Fibroblast of lung (primary cell): ENCODE measurements around the gene CRYBB1. TPM values are rescaled to one million over a fixed set of nuclear protein-coding genes. Genes with fewer than 3 reads are reported as not detected.

ENCODE experiments used
- DNase-seq, 2 donors: peaks; one replicate each; pipeline versions ENCODE4 v3.0.0 to v3.0.0-alpha.2; 2010; ENCODE audit warnings: low read depth in 2 of 2
- H2AFZ ChIP-seq: 2 replicates; pipeline ENCODE4 v1.5.1; 2012; ENCODE audit warnings: low read length, control low read depth, inconsistent platforms
- H3K27ac ChIP-seq: 2 replicates; pipeline ENCODE4 v1.5.1; 2011; ENCODE audit warnings: low read length, control low read depth; ENCODE audit not compliant: insufficient read depth
- H3K27me3 ChIP-seq: 2 replicates; pipeline ENCODE4 v1.5.1; 2011; ENCODE audit warnings: mild to moderate bottlenecking, low read length; ENCODE audit not compliant: control insufficient read depth, insufficient read depth
- H3K36me3 ChIP-seq: 2 replicates; pipeline ENCODE4 v1.5.1; 2011; ENCODE audit warnings: low read length; ENCODE audit not compliant: control insufficient read depth, insufficient read depth
- H3K4me1 ChIP-seq: 2 replicates; pipeline ENCODE4 v1.5.1; 2011; ENCODE audit warnings: low read length; ENCODE audit not compliant: control insufficient read depth, insufficient read depth; ENCODE audit errors: extremely low read depth
- H3K4me2 ChIP-seq: 2 replicates; pipeline ENCODE4 v1.5.1; 2011; ENCODE audit warnings: low read length, control low read depth; ENCODE audit not compliant: insufficient read depth; ENCODE audit errors: extremely low read depth
- H3K4me3 ChIP-seq, 4 experiments: fragments of 200-600 bp in 1 of 4; sonication (generic) in 1 of 4; replicated peaks in 1 of 4; 2 replicates each; pipeline ENCODE4 v1.5.1; 2011 to 2016; ENCODE audit warnings: low read length in 4 of 4, low read depth in 3 of 4, mild to moderate bottlenecking in 3 of 4, control low read depth in 2 of 4, inconsistent platforms in 1 of 4, mixed read lengths in 1 of 4; ENCODE audit not compliant: insufficient read depth in 1 of 4; ENCODE audit errors: control extremely low read depth in 1 of 4
- H3K79me2 ChIP-seq: 2 replicates; pipeline ENCODE4 v1.5.1; 2012; ENCODE audit warnings: mild to moderate bottlenecking, low read length, inconsistent platforms; ENCODE audit not compliant: control insufficient read depth, insufficient read depth
- H3K9ac ChIP-seq: 2 replicates; pipeline ENCODE4 v1.5.1; 2011; ENCODE audit warnings: mild to moderate bottlenecking, low read length, control low read depth; ENCODE audit not compliant: insufficient read depth
- H3K9me3 ChIP-seq: 2 replicates; pipeline ENCODE4 v1.5.1; 2012; ENCODE audit warnings: low read depth, low read length; ENCODE audit not compliant: control insufficient read depth, insufficient read depth
- H4K20me1 ChIP-seq: 2 replicates; pipeline ENCODE4 v1.5.1; 2011; ENCODE audit warnings: low read length; ENCODE audit not compliant: control insufficient read depth, insufficient read depth; ENCODE audit errors: extremely low read depth
- EZH2 ChIP-seq: IDR thresholded peaks from 2 replicates; pipeline ENCODE4 v1.5.1; 2012; ENCODE audit warnings: low read length, control low read depth, mild to moderate bottlenecking; ENCODE audit errors: missing control alignments
- polyA plus RNA-seq, 2 donors: library from polyadenylated mRNA; depleted of rRNA in 1 of 2; stranded (reverse) in 1 of 2; unstranded in 1 of 2; fragments of >200 nt; gene quantifications; 2 replicates each; pipeline ENCODE4 v1.2.1, GENCODE V29; 2011 to 2012; ENCODE audit warnings: missing spikeins in 1 of 2
- total RNA-seq: library from RNA; depleted of rRNA; stranded (reverse); fragments of >200 nt; gene quantifications from 2 replicates; pipeline ENCODE4 v1.2.1, GENCODE V29; 2014
- TF ChIP-seq, protein P1 (sequence below), 2 donors: IDR thresholded peaks in 1 of 2; conservative IDR thresholded peaks in 1 of 2; 1 replicate in 1 of 2; 2 replicates in 1 of 2; pipeline ENCODE4 v1.5.1; 2011 to 2012; ENCODE audit warnings: low read length in 2 of 2, control low read depth in 1 of 2, inconsistent platforms in 1 of 2, low read depth in 1 of 2, mild to moderate bottlenecking in 1 of 2

Gene CRYBB1
- total and polyA plus RNA-seq, 2 donors (not counting 1 experiment from before 2014, with no cell fraction given), result not detected

DNA sequence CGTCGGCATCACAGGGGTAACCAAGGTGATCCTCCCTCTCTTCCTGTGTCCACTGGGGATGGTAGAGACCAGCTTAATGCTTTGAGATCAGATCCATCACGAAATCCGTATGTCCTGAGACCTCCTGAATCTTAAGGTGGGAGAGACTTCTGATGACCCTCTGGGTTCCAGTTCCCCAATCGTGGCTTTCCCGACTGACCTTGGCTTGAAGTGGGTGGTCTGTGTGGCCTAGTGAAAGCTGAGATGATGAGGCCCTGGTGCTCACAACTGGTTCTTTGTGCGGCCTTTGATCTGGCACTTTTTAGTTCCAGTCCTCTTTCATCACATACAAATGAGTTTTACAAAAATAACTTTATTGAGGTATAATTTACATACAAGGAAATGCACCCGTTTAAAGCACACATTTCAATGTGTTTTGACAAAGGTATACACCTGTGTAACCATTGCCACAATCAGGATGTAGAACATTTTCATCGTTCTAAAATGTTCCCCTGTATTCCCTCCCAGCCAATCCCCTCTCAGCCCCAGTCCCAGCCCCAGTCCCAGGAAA is 45.6 kb upstream of the CRYBB1 start:
- Histone ChIP-seq H3K4me1 (peaks cover 8% of the 10 kb centered on the region), H3K9me3 (no peaks in the 10 kb centered on the region), H3K4me3 (no peak overlapping the region), H4K20me1 (no peaks in the 10 kb centered on the region), H3K27ac (no peak overlapping the region), H3K27me3 (peaks cover 2% of the 10 kb centered on the region), H3K9ac (no peak overlapping the region), H3K4me2 (no peak overlapping the region), H3K79me2 (no peaks in the 10 kb centered on the region), H2AFZ (no peak overlapping the region), H3K36me3 (no peaks in the 10 kb centered on the region)
- TF ChIP-seq EZH2, result no peak
- TF ChIP-seq, protein P1, sequence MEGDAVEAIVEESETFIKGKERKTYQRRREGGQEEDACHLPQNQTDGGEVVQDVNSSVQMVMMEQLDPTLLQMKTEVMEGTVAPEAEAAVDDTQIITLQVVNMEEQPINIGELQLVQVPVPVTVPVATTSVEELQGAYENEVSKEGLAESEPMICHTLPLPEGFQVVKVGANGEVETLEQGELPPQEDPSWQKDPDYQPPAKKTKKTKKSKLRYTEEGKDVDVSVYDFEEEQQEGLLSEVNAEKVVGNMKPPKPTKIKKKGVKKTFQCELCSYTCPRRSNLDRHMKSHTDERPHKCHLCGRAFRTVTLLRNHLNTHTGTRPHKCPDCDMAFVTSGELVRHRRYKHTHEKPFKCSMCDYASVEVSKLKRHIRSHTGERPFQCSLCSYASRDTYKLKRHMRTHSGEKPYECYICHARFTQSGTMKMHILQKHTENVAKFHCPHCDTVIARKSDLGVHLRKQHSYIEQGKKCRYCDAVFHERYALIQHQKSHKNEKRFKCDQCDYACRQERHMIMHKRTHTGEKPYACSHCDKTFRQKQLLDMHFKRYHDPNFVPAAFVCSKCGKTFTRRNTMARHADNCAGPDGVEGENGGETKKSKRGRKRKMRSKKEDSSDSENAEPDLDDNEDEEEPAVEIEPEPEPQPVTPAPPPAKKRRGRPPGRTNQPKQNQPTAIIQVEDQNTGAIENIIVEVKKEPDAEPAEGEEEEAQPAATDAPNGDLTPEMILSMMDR (conservative IDR thresholded peaks at IDR 0.05 in 1 of 2, IDR thresholded peaks at IDR 0.05 in 1 of 2; ENCODE audit: low read depth in 1 of 2, low read length in 2 of 2), result no peak
- no peak for DNase-seq

DNA sequence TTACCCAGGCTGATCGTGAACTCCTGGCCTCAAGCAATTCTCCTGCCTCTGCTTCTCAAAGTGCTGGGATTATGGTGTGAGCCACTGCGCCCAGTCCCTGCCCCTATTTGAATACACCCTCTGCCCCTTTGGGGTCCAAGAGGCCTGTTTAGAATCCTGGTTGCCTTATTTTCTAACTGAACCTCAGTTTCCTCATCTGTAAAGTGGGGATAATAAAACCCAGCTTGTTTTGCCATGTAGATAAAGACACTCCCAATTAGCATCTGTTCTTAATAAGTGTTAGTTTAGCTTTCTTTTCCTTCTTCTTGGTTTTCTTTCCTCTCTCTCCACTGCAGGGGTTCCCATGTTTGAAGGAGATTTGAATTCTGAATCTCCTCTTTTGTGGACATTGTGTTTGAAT is 44.3 kb upstream of the CRYBB1 start:
- H3K4me1 ChIP-seq, result peaks cover 12% of the 10 kb centered on the region
- no peaks in the 10 kb centered on the region for H3K9me3 ChIP-seq
- no peak overlapping the region for H2AFZ ChIP-seq
- no peak overlapping the region for H3K4me2 ChIP-seq
- H3K79me2 ChIP-seq, result no peaks in the 10 kb centered on the region
- DNase-seq, result no peak
- H3K27me3 ChIP-seq, result peaks cover 9% of the 10 kb centered on the region
- H4K20me1 ChIP-seq, result no peaks in the 10 kb centered on the region
- no peak overlapping the region for H3K9ac ChIP-seq
- H3K4me3 ChIP-seq, result no peak overlapping the region
- no peaks in the 10 kb centered on the region for H3K36me3 ChIP-seq
- TF ChIP-seq, protein P1 (conservative IDR thresholded peaks at IDR 0.05 in 1 of 2, IDR thresholded peaks at IDR 0.05 in 1 of 2; ENCODE audit: low read depth in 1 of 2, low read length in 2 of 2), result no peak
- TF ChIP-seq EZH2, result no peak
- H3K27ac ChIP-seq, result no peak overlapping the region

DNA sequence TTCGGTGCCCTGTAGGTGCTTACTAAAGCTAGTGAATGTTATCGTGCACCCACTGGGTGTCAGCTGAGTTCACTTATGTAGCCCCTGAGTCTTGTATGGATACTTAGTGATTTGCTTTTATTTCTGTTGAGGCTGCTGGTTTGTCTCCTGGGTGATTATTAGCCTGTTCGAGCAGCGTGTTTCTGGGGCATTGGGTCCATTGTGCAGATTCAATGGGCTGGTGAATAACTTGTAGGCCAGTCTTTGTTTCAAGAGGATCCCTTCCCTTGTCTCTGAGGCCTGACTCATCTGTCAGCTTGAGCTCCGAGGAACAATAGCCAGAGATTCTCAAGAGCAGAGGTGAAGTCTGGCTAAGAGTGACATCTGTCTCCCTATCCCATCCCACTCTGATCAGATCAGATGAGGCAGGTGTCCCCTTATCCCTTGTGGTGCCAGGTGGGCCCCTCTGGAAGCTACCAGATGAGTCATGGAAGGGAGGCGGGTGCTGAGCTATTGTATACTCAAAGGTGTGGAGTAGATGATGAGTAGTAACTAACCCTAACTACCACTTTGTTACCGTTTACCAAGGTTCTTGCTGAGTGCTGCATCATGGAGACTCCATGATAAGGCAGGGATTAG is 43.2 kb upstream of the CRYBB1 start:
- DNase-seq, result peak in 1 of 2 donors; percentile 25

More for the DNA sequence above, 43.2 kb upstream of the CRYBB1 start:
- Histone ChIP-seq H3K36me3 (no peaks in the 10 kb centered on the region), H3K27me3 (peaks cover 16% of the 10 kb centered on the region), H3K4me2 (no peak overlapping the region), H3K4me3 (no peak overlapping the region), H3K79me2 (no peaks in the 10 kb centered on the region), H3K9me3 (no peaks in the 10 kb centered on the region), H4K20me1 (no peaks in the 10 kb centered on the region), H2AFZ (no peak overlapping the region), H3K9ac (no peak overlapping the region), H3K4me1 (peaks cover 12% of the 10 kb centered on the region), H3K27ac (no peak overlapping the region)
- no peak for TF ChIP-seq EZH2
- TF ChIP-seq, protein P1 (conservative IDR thresholded peaks at IDR 0.05 in 1 of 2, IDR thresholded peaks at IDR 0.05 in 1 of 2; ENCODE audit: low read depth in 1 of 2, low read length in 2 of 2), result no peak
